Measurements from ENCODE around the gene WDR17. TPM values are rescaled to one million over a fixed set of nuclear protein-coding genes. Genes with fewer than 3 reads are reported as not detected.
"Not testable (repeated sequence)": the region's sequence is repeated elsewhere in the genome, so short reads cannot be mapped to it uniquely, and the experiment has no call there.

WDR17 gene
- total RNA-seq, 1 donor from 2014 or later: under 0.01 TPM

GRCh38 chr4:176189891-176190795 lies 124.5 kb downstream of the WDR17 start:
- no peak for DNase-seq (ENCODE audit: low read depth in 2 of 2)

GRCh38 chr4:176191974-176192373 lies 126.3 kb downstream of the WDR17 start:
- peak in 1 of 2 donors; percentile 3 for DNase-seq (ENCODE audit: low read depth in 2 of 2)

GRCh38 chr4:176193126-176193525 lies 127.5 kb downstream of the WDR17 start:
- DNase-seq (ENCODE audit: low read depth in 2 of 2): peak; percentile 3 to 55

GRCh38 chr4:176193938-176194337 lies 128.3 kb downstream of the WDR17 start:
- peak in 1 of 2 donors; percentile 69 for DNase-seq (ENCODE audit: low read depth in 2 of 2)

GRCh38 chr4:176195184-176195978 lies 129.7 kb downstream of the WDR17 start, which contains the start of gene SPATA4:
TSS of gene SPATA4 (minus strand) at chr4:176195585. CDS start at chr4:176195562, 23 bp downstream.
- DNase-seq (ENCODE audit: low read depth in 2 of 2): peak; percentile 93 to 94

GRCh38 chr4:176198316-176198903 lies 132.8 kb downstream of the WDR17 start:
- no peak for DNase-seq (ENCODE audit: low read depth in 2 of 2)

GRCh38 chr4:176205299-176205698 lies 139.7 kb downstream of the WDR17 start:
- DNase-seq (ENCODE audit: low read depth in 2 of 2): no peak

- DNase-seq (ENCODE audit: low read depth in 2 of 2): no peak
Measured at GRCh38 chr4:176207839-176208238, 142.2 kb downstream of the WDR17 start.

GRCh38 chr4:176209535-176209934 lies 143.9 kb downstream of the WDR17 start:
- DNase-seq (ENCODE audit: low read depth in 2 of 2): no peak

- DNase-seq (ENCODE audit: low read depth in 2 of 2): no peak
Measured at GRCh38 chr4:176210101-176210500, 144.5 kb downstream of the WDR17 start.

- DNase-seq (ENCODE audit: low read depth in 2 of 2): no peak
Measured at GRCh38 chr4:176210579-176211296, 145.1 kb downstream of the WDR17 start.

- not testable (repeated sequence) for DNase-seq (ENCODE audit: low read depth in 2 of 2)
Measured at GRCh38 chr4:176212351-176212750, 146.7 kb downstream of the WDR17 start.

GRCh38 chr4:176217510-176217909 lies 151.9 kb downstream of the WDR17 start:
- no peak for DNase-seq (ENCODE audit: low read depth in 2 of 2)

GRCh38 chr4:176222149-176222548 lies 156.5 kb downstream of the WDR17 start:
- no peak for DNase-seq (ENCODE audit: low read depth in 2 of 2)

- DNase-seq (ENCODE audit: low read depth in 2 of 2): no peak
Measured at GRCh38 chr4:176223561-176223960, 157.9 kb downstream of the WDR17 start.

GRCh38 chr4:176226736-176227135 lies 161.1 kb downstream of the WDR17 start:
- no peak for DNase-seq (ENCODE audit: low read depth in 2 of 2)

GRCh38 chr4:176229645-176230044 lies 164.0 kb downstream of the WDR17 start:
- DNase-seq (ENCODE audit: low read depth in 2 of 2): no peak

Data from lung microvascular endothelial cell (primary cell).